Ascending aorta (tissue), 2 donors: ENCODE results near the gene KRT12. TPM values are rescaled to one million over a fixed set of nuclear protein-coding genes. Genes with fewer than 3 reads are reported as not detected.
A peak's percentile ranks its signal among the peaks of the same experiment; 100 is the strongest.
"Not testable (repeated sequence)": the region's sequence is repeated elsewhere in the genome, so short reads cannot be mapped to it uniquely, and the experiment has no call there.

Experiments used
- DNase-seq, 2 donors: peaks; one replicate each; pipeline ENCODE4 v3.0.0-alpha.2; 2019; ENCODE audit warnings: low spot score in 2 of 2
- H3K27ac ChIP-seq, 2 donors: fragments of 200-600 bp; sonication (generic); one replicate each; pipeline ENCODE4 v1.5.1; 2016 to 2017; ENCODE audit warnings: mild to moderate bottlenecking in 1 of 2
- H3K27me3 ChIP-seq: fragments of 200-600 bp; sonication (generic); one replicate; pipeline ENCODE4 v1.5.1; 2017
- H3K36me3 ChIP-seq, 2 donors: fragments of 200-600 bp; sonication (generic); one replicate each; pipeline ENCODE4 v1.5.1; 2016
- H3K4me1 ChIP-seq, 2 donors: fragments of 200-600 bp; sonication (generic); one replicate each; pipeline ENCODE4 v1.5.1; 2016 to 2017; ENCODE audit warnings: mild to moderate bottlenecking in 1 of 2
- H3K4me3 ChIP-seq, 2 donors: fragments of 200-600 bp; sonication (generic); one replicate each; pipeline ENCODE4 v1.5.1; 2016 to 2017; ENCODE audit warnings: mild to moderate bottlenecking in 1 of 2
- H3K9me3 ChIP-seq, 2 donors: fragments of 200-600 bp; sonication (generic); one replicate each; pipeline ENCODE4 v1.5.1; 2016
- intact Hi-C: fragments of 100-400 bp; cut with DNase I; formaldehyde crosslinking; loops from one replicate; pipeline ENCODE4 v1.15.1; 2023
- total RNA-seq: library from RNA; depleted of rRNA; stranded (reverse); fragments of >200 nt; gene quantifications from one replicate; pipeline ENCODE4 v1.1.0, GENCODE V29; 2016
- TF ChIP-seq, protein P1 (sequence below), 3 experiments: fragments of 200-600 bp in 2 of 3; fragments of 450-650 bp in 1 of 3; sonication (generic) in 2 of 3; IDR thresholded peaks; one replicate each; pipeline ENCODE4 v1.5.1; 2016 to 2019; ENCODE audit warnings: antibody characterized with exemption in 3 of 3, mild to moderate bottlenecking in 1 of 3, moderate library complexity in 1 of 3

The KRT12 gene
- total RNA-seq, 1 donor from 2014 or later = not detected

DNA sequence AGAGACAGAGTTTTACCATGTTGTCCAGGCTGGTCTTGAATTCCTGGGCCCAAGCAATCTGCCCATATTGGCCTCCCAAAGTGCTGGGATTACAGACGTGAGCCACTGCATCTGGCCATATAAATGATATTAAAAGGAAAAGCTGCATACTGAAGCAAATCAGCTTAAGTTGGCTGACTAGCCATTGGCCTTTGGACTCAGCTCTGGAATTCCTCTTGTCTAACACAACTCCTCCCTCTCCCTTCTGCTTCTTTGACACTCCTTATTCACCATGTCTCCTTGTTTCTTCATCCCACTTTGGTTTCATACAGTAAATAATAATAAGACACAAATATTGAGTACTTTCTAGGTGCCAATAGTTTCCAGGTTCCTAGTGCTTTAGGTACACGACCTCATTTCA, 7.5 kb downstream of the KRT12 start:
- intact Hi-C loops = loop anchor here (5.0 kb wide), 1 partner anchor 788 kb away; no protein-coding TSS in a partner anchor
- Histone ChIP-seq H3K36me3 (no peaks in the 10 kb centered on the region), H3K27me3 (no peaks in the 10 kb centered on the region), H3K4me3 (no peak overlapping the region), H3K4me1 (no peaks in the 10 kb centered on the region), H3K27ac (no peak overlapping the region), H3K9me3 (no peaks in the 10 kb centered on the region)
- no peak for DNase-seq
- TF ChIP-seq, protein P1, sequence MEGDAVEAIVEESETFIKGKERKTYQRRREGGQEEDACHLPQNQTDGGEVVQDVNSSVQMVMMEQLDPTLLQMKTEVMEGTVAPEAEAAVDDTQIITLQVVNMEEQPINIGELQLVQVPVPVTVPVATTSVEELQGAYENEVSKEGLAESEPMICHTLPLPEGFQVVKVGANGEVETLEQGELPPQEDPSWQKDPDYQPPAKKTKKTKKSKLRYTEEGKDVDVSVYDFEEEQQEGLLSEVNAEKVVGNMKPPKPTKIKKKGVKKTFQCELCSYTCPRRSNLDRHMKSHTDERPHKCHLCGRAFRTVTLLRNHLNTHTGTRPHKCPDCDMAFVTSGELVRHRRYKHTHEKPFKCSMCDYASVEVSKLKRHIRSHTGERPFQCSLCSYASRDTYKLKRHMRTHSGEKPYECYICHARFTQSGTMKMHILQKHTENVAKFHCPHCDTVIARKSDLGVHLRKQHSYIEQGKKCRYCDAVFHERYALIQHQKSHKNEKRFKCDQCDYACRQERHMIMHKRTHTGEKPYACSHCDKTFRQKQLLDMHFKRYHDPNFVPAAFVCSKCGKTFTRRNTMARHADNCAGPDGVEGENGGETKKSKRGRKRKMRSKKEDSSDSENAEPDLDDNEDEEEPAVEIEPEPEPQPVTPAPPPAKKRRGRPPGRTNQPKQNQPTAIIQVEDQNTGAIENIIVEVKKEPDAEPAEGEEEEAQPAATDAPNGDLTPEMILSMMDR (IDR thresholded peaks at IDR 0.05) = no peak

DNA sequence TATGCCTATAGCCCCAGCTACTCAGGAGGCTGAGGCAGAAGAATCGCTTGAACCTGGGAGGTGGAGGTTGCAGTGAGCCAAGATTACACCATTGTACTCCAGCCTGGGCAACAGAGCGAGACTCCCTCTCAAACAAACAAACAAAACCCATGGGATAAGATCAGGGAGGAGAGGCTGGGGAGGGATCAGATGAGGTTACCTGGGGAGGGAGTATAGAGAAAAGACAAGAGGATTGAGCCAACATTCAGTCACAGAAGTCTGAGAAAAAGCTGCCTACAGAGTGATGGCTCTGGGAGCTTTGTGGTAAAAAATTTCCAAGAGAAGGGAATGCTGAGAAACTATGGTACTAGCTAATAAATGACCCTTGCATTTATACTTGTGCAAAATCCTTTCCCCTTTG, 8.4 kb downstream of the KRT12 start:
- not testable (repeated sequence) for H3K9me3 ChIP-seq, H3K4me3 ChIP-seq, H3K27ac ChIP-seq, DNase-seq, H3K27me3 ChIP-seq, H3K4me1 ChIP-seq, H3K36me3 ChIP-seq
- intact Hi-C loops = loop anchor here (5.0 kb wide), 1 partner anchor 789 kb away; no protein-coding TSS in a partner anchor

DNA sequence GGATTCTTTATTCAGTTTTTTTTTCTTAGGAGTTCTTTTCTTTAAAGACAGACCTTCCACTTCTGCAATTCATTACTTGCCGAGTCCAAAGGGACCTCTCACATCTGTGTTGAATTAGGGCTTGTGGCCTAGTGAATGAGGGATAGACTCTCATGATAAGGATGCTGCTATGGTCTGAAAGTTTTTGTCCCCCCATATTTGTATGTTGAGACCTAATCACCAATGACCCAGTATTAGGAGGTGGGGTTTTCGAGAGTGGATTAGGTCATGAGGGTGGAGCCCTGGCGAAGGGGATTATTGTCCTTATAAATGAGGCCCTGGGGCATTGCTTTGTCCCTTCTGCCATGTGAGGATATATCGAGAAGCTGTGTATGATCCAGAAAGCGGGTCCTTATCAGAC, 9.5 kb downstream of the KRT12 start:
- intact Hi-C loops = loop anchor here (5.0 kb wide), 1 partner anchor 790 kb away; no protein-coding TSS in a partner anchor
- no peaks in the 10 kb centered on the region for H3K9me3 ChIP-seq
- no peak for DNase-seq
- TF ChIP-seq, protein P1 (IDR thresholded peaks at IDR 0.05) = no peak
- H3K27ac ChIP-seq = peak overlapping the region in 1 of 2 donors; percentile 18
- no peaks in the 10 kb centered on the region for H3K4me1 ChIP-seq
- H3K36me3 ChIP-seq = no peaks in the 10 kb centered on the region
- no peak overlapping the region for H3K4me3 ChIP-seq
- no peaks in the 10 kb centered on the region for H3K27me3 ChIP-seq

DNA sequence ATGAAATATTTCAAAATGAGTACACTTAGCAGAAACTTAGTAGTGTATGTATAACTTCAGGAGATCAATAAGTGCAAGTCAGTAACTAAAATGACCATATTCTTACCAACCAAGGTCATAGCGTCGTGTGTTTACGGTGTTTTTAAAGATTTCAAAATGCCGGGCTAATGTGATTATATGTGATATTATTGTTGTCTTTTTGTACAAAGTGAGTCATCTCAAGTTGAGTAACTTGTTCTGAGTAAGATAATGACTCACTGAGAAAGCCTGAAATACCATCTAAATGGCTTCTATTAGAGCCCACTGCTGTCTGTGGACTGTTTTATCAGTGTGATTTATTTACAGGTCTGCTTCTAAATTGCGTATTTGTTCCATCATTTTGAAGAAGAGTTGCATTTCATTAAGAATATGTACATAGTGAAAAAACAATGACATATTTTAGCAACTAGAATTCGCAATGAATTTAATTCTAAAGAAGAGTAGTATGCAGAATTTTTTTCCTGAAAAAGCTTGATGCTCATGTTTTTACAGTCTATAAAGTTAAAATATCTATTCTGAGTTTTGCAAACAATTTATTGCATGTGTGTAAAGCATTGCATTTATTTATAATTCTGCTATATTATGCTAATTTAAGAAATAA, 12.7 kb downstream of the KRT12 start:
- no peak overlapping the region for H3K4me3 ChIP-seq
- no peak for DNase-seq
- H3K27me3 ChIP-seq = no peaks in the 10 kb centered on the region
- no peaks in the 10 kb centered on the region for H3K36me3 ChIP-seq
- TF ChIP-seq, protein P1 (IDR thresholded peaks at IDR 0.05) = no peak
- no peaks in the 10 kb centered on the region for H3K9me3 ChIP-seq
- no peaks in the 10 kb centered on the region for H3K4me1 ChIP-seq
- intact Hi-C loops = loop anchor here (5.0 kb wide), 1 partner anchor 47 kb away; no protein-coding TSS in a partner anchor
- H3K27ac ChIP-seq = no peak overlapping the region

DNA sequence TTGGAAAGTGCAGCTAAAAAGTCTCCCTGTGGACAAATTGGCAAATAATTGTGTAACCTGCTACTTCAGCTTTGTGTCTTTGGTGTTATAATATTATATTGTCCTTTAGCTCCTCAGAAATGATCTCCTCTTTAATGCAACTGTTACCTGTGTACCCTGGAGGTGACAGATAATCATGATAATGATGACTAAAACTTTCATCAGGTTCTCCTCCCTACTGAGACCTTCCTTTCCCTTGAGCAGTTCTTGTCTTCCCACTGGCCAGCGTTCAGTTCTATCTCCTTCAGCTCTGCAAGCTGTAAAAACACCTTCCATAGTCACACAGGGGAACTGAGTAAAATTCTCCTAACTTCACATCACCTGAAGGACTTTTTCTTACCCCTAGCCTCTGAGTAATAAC, 14.7 kb downstream of the KRT12 start:
- Histone ChIP-seq H3K27ac (no peak overlapping the region), H3K9me3 (no peaks in the 10 kb centered on the region), H3K4me3 (no peak overlapping the region), H3K4me1 (no peaks in the 10 kb centered on the region), H3K27me3 (no peaks in the 10 kb centered on the region), H3K36me3 (no peaks in the 10 kb centered on the region)
- no peak for DNase-seq
- TF ChIP-seq, protein P1 (IDR thresholded peaks at IDR 0.05) = no peak
- intact Hi-C loops = loop anchor here (5.0 kb wide), 1 partner anchor 45 kb away; no protein-coding TSS in a partner anchor

DNA sequence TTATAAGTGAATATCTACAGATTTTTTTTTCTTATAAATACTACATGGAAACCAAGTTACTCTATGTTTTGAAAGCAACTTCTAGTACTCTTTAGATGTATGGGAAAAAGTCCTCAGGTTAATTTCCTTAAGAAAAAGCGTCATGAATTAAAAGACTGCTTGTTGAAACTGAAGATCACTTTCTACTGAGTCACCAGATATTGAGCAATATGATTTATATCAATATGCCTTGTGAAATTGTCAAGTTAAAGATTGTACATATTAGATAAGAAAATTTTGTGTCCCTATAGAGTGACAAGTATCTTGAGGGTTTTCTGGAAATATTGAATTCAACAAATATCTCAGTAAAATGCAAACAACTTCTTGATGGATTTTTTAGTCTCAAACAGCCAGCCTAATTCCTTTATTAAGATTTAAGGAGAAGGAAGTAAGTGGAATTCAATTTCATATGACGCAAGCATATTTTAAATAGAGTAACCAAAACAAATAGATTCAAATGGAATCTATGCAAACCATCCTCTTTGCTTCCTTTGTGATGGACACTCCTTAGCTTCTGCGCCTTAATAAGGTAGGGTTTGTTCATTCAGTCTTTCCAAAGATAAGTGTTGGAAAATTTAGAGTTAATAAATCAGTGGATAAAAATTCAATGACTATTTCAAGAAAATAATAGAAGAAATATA, 16.6 kb downstream of the KRT12 start:
- Histone ChIP-seq H3K27ac (no peak overlapping the region), H3K4me1 (no peaks in the 10 kb centered on the region), H3K27me3 (no peaks in the 10 kb centered on the region), H3K4me3 (no peak overlapping the region), H3K36me3 (no peaks in the 10 kb centered on the region), H3K9me3 (no peaks in the 10 kb centered on the region)
- intact Hi-C loops = loop anchor here (5.0 kb wide), 1 partner anchor 43 kb away; no protein-coding TSS in a partner anchor
- TF ChIP-seq, protein P1 (IDR thresholded peaks at IDR 0.05) = no peak
- no peak for DNase-seq
